NCI-H526 (cell line): ENCODE measurements around the gene NIM1K.
"Not testable (repeated sequence)": the region's sequence is repeated elsewhere in the genome, so short reads cannot be mapped to it uniquely, and the experiment has no call there.

Experiments
- DNase-seq, 2 experiments: peaks; one replicate each; lab custom pipeline; 2025; lab: John Stamatoyannopoulos, UW

NIM1K gene

DNA sequence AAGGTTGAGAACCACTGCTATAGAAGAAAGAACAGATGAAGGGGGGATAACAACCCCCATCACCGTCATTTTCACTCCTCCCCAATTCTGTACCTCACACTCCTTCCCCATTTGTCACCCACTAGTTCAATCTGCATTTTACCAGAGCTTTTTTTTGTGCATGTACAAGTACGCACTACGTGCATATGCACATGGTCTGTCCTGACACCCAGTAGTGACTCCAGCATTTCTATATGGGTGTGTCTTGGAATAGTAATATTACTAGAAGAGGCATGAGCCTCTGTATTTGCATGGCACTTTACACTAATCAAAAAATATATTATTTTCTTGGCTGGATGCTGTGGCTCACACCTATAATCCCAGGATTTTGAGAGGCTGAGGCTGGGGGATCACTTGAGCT lies 38.7 kb downstream of the NIM1K start:
- DNase-seq, result no peak

DNA sequence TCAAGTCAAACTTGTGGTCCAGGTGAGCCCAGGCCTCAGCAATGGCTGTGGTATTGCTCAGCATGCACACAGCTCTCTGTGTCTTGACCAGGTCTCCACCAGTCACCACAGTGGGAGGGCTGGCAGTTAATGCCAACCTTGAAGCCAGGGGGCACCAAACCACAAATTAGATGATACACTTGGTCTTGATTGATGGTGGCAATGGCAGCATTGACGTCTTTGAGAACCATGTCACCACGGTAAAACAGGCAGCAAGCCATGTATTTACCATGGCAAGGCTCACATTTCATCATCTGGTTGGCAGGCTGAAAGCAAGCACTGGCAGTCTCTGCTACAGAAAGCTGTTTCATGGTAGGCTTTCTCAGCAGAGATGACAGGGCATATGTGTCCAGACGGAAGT lies 40.0 kb downstream of the NIM1K start:
- peak; percentile 20 to 38 for DNase-seq

DNA sequence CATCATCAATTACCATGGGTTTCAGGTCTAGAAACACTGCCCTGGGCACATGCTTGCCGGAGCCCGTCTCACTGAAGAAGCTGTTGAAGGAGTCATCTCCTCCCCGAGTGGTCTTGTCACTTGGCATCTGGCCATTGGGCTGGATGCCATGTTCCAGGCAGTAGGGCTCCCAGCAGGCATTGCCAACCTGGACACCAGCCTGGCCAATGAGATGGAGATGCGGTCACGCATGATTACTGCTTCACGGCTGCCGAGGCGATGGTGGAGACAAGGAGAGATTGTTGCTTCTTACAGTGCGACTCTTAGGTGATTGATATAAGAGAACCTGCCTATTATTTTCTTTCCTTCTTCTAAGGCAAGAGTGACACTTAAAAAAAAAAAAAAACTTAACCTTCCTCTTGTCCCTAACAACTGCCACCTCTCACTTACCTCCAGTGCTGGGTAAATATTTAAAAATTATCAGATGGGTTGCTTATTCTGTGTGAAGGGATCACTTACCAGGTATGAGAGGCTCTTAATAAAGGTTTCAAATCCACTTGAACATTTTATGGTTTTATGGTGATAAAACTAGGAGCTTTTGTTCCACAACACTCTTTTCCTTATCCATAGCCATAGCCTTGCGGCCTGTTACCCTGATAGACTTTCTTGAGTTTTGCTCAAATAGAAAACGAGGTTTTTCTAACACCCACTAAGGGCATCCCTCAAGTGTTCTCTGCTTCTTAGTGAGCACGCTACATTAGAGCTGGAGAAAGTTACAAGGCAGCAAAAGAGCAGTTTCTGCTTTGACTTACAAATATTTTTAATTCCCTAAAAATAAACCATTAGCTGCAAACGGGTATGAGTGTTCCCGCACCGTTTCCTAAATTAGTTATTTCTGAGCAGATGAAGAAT lies 41.2 kb downstream of the NIM1K start:
- DNase-seq, result no peak

DNA sequence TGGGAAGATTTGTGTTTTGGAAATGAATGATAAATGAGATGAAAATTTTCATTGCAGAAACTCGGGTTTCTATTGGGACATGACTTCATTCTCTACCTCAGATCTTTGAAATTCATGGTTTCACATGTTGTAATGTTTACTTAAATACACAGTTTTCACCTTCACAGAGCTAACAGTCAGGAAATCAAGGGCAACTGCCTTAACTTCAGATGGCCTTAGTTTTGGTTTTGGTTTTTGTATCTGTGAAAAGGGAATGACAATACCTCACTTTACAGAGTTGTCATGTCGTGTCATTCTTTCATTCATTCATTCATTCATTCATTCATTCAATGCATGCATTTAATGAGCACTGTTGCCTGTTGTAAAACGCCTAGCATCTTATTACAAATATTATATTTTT lies 41.9 kb downstream of the NIM1K start:
- DNase-seq, result no peak

DNA sequence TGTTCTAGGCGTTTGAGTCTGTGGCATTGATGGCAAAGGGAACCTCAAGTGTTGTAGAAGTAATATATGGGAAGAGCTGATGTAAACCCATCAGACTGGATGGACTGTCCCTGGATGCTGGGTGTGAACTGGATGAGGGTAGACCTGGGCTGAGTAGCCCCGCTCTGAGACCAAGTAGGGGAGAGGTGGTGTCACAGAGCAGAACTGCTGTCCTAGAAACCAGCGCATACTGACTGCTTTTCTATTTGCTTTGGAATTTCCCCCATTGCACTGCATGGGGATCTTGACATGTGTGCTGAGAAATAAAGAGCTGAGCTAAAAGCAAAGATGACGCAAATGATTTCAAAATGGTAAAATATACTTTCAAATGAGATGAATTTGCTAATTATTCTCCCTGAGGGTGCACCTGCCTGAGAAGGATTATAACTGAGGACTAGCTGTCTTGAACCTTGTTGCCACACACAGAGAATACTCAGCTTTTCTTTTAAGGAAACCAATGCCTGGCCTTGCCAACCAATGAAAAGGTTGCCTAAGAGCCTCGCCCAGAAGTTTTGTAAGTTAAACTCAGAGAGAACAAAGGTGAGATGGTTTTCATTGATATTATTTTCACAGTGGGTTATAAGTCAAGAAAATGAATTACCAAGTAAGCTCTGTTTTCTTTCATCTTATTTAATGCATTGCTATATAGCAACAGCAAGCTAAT lies 44.8 kb downstream of the NIM1K start:
- no peak for DNase-seq

DNA sequence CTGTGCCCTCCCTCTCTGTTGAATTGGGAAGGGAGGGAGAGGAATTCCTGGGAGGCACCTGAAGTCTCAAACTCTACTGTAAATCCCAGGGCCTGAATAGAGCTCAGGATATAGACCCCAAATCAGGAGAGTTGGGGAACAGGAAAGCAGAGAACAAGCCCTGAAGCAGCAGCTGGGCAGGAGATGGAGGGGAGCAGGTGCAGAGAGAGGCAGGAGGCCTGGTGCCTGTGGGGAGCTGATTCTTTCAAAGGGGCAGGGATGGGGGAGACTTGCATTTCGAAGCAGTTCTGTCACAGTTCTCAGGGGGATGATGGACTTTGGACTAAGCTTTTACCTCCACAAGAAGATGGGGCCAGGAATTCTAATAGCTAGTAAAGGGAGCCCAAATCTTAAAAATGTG lies 50.2 kb downstream of the NIM1K start:
- no peak for DNase-seq

DNA sequence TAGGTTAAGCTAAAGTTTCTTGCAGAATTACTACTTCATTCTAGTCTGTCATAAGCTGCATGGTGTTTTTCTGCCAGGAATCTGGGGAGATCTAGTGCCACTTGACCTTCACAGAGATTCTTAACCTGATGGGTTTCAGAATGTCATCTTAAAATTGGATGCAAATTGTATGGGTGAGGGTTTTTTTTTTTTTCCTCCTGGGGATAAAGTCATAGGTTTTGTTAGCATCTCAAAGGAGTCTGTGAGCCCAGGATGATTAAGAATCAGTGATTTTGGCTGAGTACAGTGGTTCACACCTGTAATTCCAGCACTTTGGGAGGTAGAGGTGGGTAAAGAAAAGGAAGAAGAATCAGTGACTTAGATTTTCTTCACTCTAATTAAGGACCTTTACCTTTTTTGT lies 51.2 kb downstream of the NIM1K start:
- DNase-seq, result no peak

DNA sequence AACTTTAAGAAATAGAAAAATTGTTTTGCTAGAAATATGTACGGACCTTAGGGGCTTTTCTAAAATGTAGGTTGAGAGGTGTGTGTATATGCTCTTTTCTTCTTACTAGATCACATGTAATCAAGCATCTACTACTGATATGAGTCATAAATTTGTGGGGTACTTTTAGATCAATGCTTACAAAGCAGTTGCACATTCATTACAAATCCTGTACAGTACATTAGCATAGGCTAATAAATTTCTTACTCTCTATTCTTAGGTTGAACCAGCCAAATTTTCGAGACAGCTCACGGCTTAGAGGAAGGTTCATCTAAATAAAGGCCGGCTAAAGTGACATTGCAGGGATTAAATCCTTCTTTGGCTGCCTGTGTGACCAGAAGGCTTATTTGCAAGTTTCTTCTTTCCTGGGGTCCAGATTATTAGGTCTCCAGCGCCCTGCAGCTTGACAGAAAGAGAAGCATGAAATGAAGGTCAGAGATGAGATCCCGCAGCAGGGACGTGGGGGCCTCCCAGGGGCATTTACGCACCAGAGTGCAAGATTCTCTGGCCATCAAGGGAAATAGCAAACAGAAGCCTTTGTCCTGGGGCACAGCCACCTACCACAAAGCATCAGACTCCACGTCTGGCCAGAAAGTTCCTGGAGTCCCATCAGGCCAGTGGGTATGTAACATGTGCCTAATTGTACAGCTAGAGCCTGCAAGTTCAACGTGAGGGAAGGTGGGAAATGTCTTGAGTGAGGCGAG lies 53.0 kb downstream of the NIM1K start:
- DNase-seq, result no peak

DNA sequence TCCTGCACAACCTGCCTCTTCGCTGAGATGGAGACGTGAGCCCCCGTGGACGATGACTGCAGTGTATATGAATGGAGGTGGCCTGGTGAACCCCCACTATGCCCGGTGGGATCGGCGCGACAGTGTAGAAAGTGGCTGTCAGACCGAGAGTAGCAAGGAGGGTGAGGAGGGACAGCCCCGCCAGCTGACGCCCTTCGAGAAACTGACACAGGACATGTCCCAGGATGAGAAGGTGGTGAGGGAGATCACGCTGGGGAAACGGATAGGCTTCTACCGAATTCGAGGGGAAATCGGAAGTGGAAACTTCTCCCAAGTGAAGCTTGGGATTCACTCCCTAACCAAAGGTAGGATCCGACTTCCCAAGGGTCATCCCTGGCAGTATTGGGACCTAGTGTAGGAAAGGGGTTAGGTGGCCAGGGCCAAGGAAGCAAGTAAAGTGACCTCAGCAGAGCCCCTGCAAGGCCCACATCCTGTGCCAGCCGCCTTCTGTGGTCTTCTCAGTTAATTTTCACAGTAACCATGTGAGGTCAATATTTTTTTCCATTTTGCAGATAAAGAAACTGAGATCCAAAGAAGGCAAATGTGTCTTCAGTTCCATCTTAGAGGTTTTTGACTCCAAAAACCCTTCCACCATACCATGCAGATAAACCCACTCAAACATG lies 53.8 kb downstream of the NIM1K start:
- DNase-seq, result no peak

DNA sequence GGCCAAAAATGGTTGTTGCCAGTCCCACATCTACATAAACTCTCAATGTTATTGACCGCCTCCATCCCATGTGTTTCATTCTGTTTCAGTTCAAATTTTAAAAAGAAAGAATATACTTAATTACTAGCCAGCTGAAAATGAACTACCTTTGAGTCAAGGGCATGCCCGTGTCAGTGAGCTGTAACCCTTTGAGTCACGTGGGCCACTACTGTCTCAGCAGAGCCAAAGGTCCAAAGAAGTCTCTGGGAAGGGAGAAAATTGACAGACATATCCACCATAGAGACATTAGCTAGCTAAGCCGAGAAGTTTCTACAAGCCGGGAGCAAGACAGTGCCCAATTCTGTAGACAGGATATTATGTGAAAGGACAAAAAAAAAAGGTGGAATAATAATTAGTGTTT lies 59.7 kb downstream of the NIM1K start:
- no peak for DNase-seq

DNA sequence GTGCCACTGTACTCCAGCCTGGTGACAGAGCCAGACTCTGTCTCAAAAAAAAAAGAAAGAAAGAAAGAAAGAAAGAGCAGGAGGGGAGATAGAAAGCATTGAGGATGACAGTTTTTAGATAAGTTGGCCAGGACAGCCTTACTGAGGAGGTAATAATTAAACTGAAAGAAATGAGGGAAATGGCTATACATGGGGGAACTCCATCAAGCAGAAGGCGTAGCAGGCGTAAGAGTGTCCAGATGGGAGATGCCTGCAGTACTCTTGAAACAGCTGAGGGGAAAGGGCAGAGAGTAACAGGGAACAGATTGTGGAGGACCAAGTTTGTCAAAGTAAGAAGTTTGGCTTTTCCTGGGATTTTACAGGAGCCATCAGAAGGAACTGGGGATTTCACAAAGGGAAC lies 63.7 kb downstream of the NIM1K start:
- no peak for DNase-seq

DNA sequence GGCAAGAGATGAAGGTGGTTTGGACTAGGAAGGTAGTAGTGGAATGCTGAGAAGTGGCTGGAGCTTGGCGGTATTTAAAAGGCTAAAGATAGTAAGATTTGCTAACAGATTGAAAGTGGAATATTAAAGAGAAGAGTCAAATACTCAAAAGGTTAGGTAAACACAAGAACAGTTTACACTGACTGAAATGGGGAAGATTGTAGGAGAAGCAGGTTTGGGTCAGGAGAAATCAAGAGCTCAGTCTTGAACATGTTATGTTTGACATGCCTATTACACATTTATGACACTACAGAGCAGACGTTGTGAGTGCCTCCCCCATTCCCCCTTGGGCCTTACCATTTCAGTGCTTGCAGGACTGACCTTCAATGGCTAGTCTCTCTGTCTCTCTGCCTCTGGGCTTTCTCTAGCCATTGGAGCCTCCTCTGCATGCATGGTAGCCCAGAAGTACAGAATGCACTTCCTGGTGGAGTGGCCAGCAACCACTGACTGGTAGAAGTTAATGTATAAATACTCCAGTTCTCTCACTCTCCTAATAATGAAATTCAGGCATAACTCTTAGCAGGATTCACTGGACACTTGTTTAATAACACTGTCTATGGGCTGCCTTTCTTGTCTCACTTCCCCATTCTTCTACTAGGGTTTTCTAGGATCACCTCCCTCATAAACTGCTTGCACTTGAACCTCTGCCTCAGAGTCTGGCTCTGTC lies 64.4 kb downstream of the NIM1K start:
- DNase-seq, result no peak

DNA sequence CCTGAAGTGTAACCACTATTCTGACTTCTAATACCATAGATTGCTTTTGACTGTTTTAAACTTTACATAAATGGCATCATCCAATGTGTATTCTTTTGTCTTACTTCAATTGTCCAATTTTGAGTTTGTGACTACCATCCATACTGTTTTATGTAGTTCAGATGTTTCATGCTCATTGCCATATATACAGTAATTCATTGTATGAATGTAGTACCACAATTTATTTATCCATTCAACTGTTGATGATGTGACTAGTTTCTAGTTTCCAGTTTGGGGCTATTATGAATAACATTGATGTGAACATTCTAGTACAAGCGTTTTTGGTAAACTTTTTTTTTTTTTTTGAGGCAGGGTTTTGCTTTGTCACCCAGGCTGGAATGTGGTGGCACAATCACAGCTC lies 66.1 kb downstream of the NIM1K start:
- DNase-seq, result no peak

DNA sequence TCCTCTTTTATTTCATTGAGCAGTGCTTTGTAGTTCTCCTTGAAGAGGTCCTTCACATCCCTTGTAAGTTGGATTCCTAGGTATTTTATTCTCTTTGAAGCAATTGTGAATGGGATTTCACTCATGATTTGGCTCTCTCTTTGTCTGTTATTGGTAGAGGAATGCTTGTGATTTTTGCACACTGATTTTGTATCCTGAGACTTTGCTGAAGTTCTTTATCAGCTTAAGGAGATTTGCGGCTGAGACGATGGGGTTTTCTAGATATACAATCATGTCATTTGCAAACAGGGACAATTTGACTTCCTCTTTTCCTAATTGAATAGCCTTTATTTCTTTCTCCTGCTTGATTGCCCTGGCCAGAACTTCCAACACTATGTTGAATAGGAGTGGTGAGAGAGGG lies 70.2 kb downstream of the NIM1K start:
- not testable (repeated sequence) for DNase-seq

DNA sequence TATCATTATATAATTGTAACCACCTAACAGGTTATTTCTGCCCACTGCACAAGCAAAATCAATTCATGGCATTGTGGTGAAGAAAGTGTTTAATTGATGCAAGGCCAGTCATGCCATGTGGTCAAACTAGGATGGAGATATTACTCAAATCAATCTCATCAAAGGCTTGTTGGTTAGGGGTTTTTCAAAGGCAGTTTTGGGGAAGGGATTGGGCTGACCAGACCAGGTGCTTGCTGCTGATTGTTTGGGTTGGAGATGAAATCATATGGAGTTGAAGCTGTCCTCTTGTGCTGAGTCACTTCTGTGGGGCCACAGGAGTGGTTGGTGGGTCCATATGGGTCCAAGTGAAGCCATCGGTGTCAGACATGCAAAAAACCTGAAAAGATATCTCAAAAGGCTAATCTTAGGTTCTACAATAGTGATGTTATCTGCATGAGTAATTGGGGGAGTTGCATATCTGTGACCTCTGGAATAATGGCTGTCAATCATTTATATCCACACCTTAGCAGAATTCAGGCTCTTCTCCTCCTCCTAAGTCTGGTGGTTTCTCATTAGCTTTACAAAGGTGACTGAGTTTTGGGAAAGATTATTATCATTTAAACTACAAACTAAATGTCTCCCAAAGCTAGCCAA lies 76.3 kb downstream of the NIM1K start:
- DNase-seq, result no peak

DNA sequence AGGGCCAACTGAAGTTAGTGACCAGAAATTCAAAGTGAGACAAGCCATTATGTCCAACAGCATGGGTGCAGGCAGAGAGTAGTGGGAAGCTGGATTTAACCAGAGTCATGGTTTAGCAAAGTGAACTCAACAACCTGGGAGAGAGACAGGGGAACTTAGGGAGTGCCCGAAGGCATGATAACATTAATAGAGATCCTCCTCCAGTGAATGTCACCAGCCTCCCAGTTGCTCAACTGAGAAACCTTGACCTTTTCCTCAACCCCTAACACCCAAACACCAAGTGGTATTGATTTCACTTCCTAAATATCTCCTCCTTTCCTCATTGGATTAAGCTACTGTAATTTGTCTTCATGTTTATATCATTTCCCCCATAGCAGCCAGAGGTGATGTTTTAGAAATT lies 78.6 kb downstream of the NIM1K start:
- no peak for DNase-seq

DNA sequence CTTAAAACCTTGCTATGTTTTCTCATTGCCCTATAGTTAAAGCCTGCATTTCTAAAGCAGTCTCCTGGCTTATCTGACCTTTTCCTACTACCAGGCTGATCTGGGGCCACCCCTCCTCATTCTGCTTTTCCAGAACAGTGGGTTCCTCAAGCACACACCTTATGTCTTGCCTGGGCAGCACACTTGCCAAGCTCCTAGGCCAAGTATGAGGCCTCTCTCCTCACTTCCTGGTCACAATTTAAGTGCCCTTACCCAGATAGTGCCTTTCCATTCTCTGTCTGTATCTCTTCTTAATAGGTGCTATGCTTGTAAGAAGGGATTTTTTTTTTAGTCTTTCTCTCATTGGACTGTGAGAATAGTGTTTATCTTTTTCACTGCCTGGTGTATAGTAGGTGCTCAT lies 81.5 kb downstream of the NIM1K start:
- DNase-seq, result no peak

DNA sequence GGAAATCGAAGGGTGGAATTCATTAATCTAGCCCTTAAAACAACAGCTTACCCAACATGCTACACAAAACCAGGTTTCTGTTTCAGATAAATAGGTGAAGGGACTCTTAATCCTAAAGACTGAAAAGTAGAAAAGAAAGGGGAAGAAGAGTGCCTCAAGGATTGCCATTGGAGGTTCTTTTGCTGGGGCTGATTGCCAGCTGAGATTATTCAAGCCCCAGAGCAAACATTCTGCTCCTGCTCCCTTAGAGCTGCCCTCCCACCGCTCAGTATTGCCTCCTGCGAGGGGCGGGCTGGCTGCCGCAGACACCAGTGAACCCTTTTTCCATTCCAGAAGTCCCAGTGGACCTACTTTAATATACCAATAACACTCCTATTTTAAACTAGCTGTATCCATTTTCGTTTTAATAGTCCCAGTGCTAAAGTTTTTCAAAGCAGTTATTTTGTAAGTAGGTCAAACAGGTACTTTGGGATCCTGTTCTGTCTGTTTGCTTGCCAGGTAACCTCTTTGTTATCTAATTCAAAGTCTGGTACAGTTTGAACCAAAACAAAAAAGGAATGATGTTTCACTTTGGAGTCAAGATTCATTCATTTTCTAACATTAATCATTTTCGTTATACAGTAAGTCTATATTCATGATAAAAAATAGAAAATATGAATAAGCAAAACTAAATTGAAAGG lies 82.5 kb downstream of the NIM1K start:
- no peak for DNase-seq

DNA sequence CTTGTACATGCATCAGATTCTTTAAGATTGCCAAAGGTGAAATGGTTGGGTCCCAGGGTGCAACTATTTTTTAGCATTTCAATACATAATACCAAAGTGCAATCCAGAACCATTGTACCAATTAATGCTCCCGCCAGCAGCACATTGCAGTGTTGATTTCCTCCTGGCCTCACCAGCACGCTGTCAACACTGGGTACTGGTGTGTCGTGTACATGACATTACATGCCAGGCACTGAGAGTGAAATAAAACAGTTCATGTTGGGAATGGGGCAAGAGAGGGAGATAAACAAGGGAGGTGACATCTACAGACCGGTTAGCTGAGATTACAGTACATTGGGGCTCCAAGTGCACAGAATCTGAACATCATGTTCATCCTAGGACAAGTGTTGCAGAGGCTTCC lies 83.4 kb downstream of the NIM1K start:
- no peak for DNase-seq

DNA sequence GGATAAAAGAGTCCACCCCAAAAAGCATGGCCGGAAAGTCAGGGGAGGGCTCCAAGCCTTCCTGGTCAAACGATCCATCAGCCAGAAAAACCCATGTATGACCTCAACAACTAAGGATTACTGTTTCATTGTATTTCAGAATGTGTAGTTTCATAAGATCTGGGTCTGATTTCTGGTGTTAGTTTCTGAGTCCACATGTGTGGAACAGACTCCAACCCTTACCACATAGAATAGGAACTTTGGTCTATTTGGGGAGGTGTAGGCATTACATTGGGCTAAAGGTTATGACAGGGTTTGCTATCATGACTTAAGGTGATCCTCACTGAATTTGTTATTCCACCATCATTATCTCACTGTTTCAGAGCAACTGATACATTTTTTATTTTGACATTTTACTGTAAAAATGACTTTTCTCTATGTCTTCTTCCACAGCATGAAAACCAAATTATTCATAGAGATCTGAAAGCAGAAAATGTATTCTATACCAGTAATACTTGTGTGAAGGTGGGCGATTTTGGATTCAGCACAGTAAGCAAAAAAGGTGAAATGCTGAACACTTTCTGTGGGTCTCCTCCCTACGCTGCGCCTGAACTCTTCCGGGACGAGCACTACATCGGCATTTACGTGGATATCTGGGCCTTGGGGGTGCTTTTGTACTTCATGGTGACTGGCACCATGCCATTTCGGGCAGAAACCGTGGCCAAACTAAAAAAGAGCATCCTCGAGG lies 87.7 kb downstream of the NIM1K start:
- DNase-seq, result no peak
